ENCODE measurements around the gene IYD.

DNA sequence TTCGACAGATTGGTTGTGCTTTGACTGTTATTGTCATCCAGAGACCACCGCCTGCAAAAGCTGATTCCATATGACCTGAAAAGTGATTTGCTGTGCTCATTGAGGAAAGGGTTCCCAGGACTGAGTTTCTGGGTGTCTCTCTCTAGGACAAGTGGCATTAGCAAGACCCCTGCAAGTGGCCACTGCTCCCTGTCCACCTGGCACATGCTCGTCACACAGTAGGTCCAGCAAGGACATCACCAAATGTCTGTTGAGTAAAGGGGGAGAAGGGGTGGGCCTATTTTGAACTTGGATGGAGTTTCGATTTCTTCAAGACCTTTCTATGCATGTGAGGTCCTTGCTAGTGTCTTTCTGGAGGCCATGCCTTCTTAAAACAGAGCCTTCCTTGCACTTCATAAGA, 48.9 kb upstream of the IYD start:
- TF ChIP-seq, protein P1, sequence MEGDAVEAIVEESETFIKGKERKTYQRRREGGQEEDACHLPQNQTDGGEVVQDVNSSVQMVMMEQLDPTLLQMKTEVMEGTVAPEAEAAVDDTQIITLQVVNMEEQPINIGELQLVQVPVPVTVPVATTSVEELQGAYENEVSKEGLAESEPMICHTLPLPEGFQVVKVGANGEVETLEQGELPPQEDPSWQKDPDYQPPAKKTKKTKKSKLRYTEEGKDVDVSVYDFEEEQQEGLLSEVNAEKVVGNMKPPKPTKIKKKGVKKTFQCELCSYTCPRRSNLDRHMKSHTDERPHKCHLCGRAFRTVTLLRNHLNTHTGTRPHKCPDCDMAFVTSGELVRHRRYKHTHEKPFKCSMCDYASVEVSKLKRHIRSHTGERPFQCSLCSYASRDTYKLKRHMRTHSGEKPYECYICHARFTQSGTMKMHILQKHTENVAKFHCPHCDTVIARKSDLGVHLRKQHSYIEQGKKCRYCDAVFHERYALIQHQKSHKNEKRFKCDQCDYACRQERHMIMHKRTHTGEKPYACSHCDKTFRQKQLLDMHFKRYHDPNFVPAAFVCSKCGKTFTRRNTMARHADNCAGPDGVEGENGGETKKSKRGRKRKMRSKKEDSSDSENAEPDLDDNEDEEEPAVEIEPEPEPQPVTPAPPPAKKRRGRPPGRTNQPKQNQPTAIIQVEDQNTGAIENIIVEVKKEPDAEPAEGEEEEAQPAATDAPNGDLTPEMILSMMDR (IDR thresholded peaks at IDR 0.05; ENCODE audit: borderline replicate concordance, extremely low read depth, low read length, poor library complexity, severe bottlenecking), result no peak
- TF ChIP-seq EZH2 (IDR thresholded peaks at IDR 0.05; ENCODE audit: borderline replicate concordance, low read depth, low read length, severe bottlenecking), result no peak

All from DND-41 (cell line).